OCI-M2 (cell line): ENCODE data around the gene ZNF48.
A peak's percentile ranks its signal among the peaks of the same experiment; 100 is the strongest.

ENCODE experiments used
- DNase-seq: peaks from one replicate; lab custom pipeline; 2025; ENCODE audit not compliant: unreplicated experiment; lab: John Stamatoyannopoulos, UW

The ZNF48 gene

GRCh38 chr16:30439720-30440348, 44.6 kb downstream of the ZNF48 start:
- no peak for DNase-seq

GRCh38 chr16:30443631-30444030, 48.4 kb downstream of the ZNF48 start:
- DNase-seq: no peak

DNA sequence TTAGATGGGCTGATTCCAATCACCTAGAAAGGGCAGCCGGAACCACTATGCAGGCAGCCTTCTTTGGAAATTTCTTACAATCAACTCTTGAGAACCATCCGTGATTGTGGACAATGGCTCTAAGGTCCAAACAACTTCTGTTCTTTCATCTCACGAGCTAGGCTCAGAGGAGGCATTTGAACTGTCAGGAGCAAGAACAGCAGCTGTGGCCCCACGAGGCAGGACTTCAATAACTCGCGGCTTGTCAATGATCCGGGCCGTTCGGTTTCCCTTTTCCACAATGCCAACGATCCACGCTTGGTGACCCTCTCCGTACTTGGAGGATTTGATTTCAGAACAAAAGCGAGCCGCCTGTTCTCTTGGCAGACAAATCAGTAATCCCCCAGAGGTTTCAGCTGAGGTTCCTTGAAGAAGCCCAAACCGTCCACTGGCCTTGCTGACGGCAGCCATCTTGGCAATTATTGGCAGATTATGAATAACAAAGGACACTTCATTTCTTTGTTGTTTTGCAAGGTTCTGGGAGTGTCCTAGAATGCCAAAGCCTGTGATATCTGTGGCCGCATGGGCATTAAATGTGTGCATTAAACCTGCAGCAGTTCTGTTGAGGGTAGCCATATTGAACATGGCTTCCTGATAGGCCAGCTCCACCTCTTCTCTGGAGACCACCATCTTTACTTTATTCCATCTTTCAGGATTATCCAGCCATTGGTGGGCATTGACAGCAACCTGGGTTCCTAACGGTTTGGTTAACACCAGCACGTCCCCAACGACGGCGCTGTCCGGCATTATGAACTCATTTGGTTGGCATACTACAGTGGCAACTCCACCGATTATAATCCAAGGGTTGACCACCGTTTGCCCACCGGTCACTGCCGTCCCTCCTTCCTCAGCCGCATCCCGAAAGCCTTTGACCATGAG, 49.3 kb downstream of the ZNF48 start:
- no peak for DNase-seq

DNA sequence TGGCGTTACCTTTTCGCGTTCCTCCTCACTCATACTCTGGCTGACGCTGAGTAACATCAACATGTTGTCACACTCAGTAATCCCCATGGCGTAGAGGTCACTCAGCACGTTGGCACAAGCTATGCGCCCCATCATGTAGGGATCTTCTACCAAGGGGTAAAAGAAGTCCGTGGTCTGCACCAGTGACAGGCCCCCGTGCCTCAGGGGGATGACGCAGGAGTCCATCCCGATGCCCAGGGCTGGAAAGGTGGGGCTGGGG, 49.9 kb downstream of the ZNF48 start:
- DNase-seq: no peak

DNA sequence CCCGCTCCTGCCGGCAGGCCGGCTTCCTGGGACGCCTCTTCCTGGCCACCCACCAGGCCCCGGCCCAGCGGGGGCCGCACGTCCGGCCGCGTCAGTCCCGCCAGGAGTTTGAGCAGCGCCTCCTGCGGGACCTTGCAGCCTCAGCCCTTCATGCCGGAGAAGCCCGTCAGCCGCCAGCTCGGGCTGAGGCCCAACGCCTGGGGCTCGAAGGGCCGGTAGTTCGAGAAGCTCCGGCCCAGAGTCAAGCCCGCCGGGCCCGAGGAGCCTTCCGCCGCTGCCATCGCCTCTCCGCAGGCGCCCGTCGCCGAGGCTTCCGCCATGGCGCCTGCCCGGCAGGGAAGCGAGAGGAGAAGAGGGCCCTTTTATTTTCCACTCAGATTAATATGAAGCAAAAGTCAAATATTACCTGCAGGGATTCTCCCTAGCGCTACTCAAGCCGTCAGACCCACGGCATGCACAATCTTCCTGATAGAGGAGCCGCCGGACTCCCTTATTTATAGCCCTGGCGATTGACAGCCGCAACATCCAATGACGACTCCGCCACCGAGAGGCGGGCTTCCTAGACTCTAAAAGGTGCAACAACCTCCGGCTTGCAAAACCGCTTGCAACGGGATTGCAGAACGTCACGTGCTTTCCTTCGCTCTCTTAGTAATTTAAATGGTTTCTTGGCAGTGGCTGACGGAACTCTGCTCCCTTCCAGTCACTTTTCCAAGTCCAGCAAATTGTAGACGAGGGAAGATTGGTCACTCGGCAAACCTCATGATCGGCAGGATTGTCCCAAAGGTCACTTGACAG, 50.4 kb downstream of the ZNF48 start, which contains the start of gene SEPHS2:
Gene SEPHS2 (minus strand): TSS at position 467 of the 795 bp plus-strand sequence. CDS start 147 bp downstream, at position 320.
- DNase-seq: peak; percentile 96

- DNase-seq: no peak
Measured at GRCh38 chr16:30446203-30446595, 51.0 kb downstream of the ZNF48 start.

- no peak for DNase-seq
Measured at GRCh38 chr16:30447512-30448226, 52.4 kb downstream of the ZNF48 start.

- DNase-seq: no peak
Measured at GRCh38 chr16:30449116-30449435, 53.9 kb downstream of the ZNF48 start.
